NCI-H69 (cell line): Measurements from ENCODE around the gene TFAP2A.
A peak's percentile ranks its signal among the peaks of the same experiment; 100 is the strongest.

ENCODE experiments used
- DNase-seq: peaks from one replicate; lab custom pipeline; 2025; lab: John Stamatoyannopoulos, UW

TFAP2A gene

GRCh38 chr6:10382728-10383330, 32.0 kb downstream of the TFAP2A start:
- DNase-seq, result peak; percentile 88

- peak; percentile 92 for DNase-seq
Observed at GRCh38 chr6:10382322-10382721, 32.6 kb downstream of the TFAP2A start.

GRCh38 chr6:10381830-10382208, 33.1 kb downstream of the TFAP2A start:
- no peak for DNase-seq

DNA sequence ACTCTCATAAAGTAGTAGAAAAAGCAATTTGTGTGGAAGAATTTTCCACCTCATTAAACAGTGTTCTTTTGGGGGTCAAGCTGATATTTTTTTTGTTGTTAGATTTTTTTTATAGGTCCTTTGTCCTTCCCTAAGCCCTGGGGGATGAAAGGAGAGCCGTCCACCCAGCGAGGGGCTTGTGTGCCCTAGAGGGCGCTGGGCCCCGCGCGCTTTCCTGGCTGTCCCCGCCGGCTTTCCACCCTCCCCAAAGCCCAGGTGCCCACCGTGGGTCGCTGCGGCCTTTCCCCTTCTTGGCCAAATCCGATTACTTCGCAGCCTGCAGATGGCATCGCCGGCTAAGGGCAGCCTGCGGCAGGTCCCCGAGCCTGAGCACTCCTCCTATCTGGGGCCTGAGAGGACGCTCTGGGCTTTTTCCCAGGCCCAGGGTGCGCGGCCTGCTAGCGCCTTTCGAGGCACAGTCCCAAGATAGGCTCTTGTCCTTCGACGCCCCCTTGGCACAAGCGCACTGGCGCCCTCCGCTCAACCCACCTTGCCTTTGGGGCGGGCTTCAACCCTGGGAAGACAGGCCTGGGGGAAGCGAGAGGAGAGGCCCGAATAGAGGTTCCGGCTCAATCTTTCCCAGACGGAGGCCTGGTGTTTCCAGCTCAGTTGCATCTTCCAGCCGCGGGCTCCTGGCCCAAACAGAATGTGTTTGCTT, 33.6 kb downstream of the TFAP2A start:
- peak; percentile 84 for DNase-seq

- DNase-seq, result no peak
Observed at GRCh38 chr6:10375391-10375969, 39.4 kb downstream of the TFAP2A start.

GRCh38 chr6:10373642-10374359, 41.1 kb downstream of the TFAP2A start:
- no peak for DNase-seq

DNA sequence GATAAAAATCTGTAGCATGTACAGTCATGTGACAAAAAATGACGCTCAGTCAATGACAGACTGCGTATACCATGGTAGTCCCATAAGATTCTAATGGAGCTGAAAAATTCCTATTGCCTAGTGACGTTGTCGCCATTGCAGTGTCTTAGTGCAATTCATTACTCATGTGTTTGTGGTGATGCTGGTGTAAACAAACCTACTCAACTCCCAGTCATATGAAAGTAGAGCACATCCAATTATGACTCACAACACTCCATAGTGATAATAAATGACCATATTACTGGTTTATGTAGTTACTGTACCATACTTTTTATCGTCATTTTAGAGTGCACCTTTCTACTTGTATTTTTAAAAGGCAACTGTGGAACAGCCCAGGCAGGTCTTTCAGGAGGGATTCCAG, 45.0 kb downstream of the TFAP2A start:
- DNase-seq, result no peak

DNA sequence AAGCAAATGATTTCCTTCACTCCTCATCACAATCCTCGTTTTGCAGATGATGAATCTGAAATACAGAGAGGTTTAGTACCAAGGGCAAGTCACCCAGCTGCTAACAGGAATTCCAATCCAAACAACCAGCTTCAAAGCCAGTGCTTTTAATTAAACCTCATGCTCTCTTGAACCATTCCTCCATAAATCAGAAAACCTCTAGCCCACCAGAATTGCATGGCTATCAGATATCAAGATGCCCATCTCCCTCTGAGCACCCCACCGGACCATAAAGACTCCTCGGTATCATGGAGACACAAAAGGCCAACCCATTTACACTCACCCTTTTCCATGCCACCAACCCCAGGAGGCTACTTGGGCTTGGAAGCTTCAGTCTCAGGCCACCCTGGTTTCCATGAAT, 46.0 kb downstream of the TFAP2A start:
- no peak for DNase-seq

DNA sequence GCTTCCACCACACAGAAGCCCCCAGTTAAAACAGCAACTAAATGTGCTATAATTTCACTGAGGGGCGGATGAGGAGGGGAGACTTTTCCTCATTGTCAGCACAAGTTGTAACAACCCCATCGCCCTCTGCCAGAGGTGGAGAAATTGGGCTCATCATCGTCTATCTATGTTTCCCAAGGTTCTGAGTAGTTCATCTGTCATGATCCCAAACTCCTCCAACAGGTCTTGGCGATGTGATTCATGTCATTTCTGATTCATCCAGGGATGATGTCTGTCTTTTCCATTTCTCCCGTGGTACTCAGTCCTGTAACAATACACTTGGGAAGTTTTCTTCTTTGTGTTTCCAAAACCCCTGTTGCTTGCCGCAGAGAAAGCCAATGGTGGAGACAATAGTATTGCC, 51.0 kb downstream of the TFAP2A start:
- no peak for DNase-seq

DNA sequence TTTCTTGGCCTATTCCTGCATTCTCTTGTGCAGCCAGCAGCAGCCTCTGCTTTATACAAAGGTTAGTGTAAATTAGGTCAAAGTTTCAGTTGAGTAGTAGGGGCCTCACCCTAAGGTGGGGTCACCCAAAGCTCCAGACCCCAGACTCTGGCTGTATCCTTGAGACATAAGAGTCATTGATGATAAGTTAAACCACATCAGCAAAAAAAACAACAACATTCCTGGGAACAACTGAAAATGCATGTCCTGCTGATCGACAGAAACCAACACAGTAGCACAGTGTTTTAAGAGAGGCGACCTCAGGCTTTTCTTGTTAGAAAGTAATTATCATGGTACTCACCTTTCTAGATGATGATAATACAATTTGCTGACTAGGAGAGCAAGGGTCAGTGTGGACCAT, 52.6 kb downstream of the TFAP2A start:
- no peak for DNase-seq

DNA sequence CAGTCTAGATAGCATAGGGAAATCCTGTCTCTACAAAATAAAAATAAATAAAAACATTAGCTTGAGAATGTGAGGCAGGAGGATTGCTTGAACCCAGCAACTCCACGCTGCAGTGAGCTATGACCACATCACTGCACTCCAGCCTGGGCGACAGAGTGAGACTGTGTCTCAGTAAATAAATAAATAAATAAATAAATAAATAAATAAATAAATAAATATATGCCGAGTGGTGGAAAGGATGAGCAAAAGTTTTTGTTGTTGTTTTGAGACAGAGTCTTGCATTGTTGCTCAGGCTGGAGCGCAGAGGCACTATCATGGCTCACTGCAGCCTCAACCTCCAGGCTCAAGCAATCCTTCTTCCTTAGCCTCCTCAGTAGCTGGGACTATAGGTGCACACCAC, 53.4 kb downstream of the TFAP2A start:
- no peak for DNase-seq

GRCh38 chr6:10359581-10359980, 55.3 kb downstream of the TFAP2A start:
- no peak for DNase-seq

DNA sequence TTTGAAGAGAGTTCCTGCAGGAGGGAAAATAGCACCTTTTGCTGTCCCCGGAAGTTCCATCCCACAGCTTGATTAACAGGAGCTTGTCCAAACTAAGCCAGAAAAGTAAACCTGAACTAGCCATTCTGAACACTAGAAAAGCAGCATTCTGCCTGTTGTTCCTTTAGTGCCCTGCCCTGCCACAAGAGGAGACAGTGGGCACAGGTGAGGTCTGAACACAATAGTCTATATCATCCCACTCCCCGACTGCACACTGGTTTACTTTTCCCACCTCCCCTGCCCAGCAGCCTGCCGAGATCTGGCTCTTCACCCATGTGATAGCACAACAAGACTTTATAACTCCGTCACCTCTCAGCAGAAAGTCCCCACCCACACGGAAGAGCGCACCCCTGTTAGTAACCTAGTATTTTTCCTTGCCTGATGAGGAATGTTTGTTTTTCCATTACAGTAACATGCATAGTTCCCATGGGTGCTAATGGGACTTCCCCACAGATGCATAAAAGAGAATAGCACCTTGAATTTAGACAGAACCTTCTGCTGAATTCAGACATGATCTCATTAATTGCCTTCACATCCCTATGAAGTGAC, 59.7 kb downstream of the TFAP2A start:
- DNase-seq, result peak; percentile 72

DNA sequence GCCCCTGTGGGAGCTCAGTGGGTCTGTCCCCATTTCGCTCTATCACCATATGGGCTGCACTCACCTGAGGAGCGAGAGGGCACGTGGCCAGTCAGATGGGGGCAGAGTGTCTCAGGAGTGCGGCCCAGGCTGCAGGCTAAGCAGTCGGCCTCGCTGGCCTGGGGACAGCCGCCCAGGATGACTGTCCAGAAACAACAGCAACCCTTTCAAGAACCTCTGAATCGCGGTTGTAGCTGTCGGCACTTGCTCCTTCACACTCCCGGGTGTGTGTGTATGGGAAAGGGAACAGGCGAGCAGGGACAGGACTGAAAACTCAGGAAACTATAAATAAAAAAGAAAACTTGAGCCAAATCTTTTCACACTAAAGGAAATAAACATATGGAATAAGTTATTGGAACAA, 63.1 kb downstream of the TFAP2A start:
- no peak for DNase-seq

- no peak for DNase-seq
Observed at GRCh38 chr6:10350720-10351119, 64.2 kb downstream of the TFAP2A start.

DNA sequence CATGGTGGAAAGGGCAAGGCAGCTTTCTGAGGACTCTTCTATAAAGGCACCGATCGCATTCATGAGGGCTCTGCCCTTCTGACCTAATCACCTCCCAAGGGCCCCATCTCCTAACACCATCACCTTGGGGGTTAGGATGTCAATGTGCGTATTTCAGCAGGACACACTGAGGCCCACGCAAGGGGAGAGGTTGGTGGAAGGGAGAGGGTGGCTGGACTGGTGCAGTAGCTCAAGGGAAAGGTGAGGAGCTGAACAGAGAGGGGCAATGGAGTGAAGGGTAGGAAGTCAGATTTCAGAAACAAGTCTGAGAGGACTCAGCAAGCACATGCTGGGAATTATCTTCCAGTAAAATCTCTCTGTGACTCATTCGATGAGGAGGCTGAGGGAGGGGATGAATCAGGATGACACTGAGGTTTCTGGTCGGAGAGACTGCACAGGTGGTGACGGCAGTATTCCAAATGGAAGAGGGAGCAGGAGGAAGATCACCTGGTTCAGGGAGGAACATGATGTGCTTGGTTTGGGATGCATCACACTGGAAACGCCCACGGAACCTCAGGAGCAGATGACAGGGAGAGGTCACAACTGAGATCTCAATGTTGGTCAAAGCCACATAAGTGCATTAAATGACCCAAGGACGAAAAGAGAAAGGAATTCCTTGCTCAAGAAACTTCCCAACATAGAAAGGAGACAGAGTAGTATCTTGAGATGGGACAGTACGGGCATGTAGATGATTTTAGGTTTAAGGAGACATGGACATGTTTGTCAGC, 67.1 kb downstream of the TFAP2A start:
- DNase-seq, result no peak
